Activated naive CD4-positive, alpha-beta T cell treated with anti-CD3 and anti-CD28 coated beads, Interleukin-2, amount 50 U/mL, for 72 hours (primary cell): ENCODE measurements around the gene AFTPH. TPM values are rescaled to one million over a fixed set of nuclear protein-coding genes. Genes with fewer than 3 reads are reported as not detected.
A peak's percentile ranks its signal among the peaks of the same experiment; 100 is the strongest.

ENCODE experiments used
- ATAC-seq, 2 donors: fragments of 150-1000 bp; cut with Tn5 transposase; 2 replicates each; pipeline ENCODE4 v1.10.0; 2021; ENCODE audit warnings: mild to moderate bottlenecking in 2 of 2, moderate library complexity in 2 of 2
- DNase-seq, 2 donors: peaks; one replicate each; pipeline ENCODE4 v3.0.0; 2021 to 2022; ENCODE audit warnings: low spot score in 2 of 2
- H3K27ac Mint-ChIP-seq, 2 donors: one replicate each; pipeline ENCODE4 v1.8.0; 2022; ENCODE audit warnings: mild to moderate bottlenecking in 2 of 2, mixed read lengths in 2 of 2
- H3K36me3 Mint-ChIP-seq, 2 donors: one replicate each; pipeline ENCODE4 v1.8.0; 2022; ENCODE audit warnings: mixed read lengths in 2 of 2
- H3K9me3 Mint-ChIP-seq, 2 donors: one replicate each; pipeline ENCODE4 v1.8.0; 2022; ENCODE audit warnings: mixed read lengths in 2 of 2
- total RNA-seq, 2 donors: library from RNA; stranded (reverse); gene quantifications; one replicate each; pipeline ENCODE4 v1.2.3, GENCODE V29; 2022

Gene AFTPH
- total RNA-seq, 2 donors from 2014 or later, result 34.1 to 48.5 TPM

DNA sequence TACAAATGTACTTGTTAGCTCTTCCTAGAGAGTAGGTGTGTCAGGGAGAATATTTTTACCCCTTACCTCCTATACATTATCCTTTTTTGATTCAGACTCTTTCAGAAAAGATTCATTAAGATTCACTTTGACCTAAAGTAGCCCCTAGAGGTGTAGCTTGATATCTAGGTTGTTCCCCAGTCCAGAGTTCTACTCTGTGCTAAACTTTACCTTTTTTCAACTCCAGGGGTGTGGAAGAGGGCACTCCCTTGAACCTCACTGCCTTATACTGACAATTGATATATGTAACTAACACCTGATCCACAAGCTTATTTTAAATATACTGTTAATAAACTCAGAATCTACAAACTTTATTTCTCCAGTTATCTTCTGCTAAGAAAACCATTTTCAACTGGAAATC is 30.0 kb downstream of the AFTPH start:
- Mint-ChIP-seq H3K27ac (no peak overlapping the region), H3K36me3 (peaks cover 8 to 11% of the 10 kb centered on the region in 2 donors), H3K9me3 (no peaks in the 10 kb centered on the region)
- no peak for DNase-seq
- ATAC-seq, result no peak

DNA sequence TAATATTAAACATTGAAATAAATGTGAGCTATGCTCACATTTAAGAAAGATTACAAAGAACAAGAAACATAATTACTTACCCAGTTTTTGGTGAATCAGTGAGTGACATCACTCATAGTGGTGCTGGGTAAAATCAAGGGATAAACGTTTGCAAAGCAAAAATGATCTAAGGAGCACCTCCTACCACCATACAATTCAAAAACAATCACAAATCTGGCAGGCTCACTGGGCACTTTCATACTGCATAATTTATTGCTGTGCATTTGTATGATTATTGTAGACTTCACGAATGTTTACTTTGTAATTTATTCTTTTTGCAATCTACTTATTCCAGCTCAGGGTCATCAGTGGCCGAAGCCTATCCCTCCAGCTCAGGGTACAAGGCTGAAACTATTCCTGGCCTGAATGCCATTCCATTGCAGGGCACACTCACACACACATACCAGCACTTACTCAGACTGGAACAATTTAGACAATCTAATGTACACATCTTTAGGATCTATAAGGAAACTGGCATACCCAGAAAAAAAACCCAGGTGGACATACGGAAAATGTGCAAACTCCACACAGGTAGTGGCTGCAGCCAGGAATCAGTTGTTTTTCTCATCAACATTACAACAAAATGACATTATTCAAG is 34.4 kb downstream of the AFTPH start:
- no peak for DNase-seq
- no peaks in the 10 kb centered on the region for H3K36me3 Mint-ChIP-seq
- no peak overlapping the region for H3K27ac Mint-ChIP-seq
- no peaks in the 10 kb centered on the region for H3K9me3 Mint-ChIP-seq
- ATAC-seq, result no peak

DNA sequence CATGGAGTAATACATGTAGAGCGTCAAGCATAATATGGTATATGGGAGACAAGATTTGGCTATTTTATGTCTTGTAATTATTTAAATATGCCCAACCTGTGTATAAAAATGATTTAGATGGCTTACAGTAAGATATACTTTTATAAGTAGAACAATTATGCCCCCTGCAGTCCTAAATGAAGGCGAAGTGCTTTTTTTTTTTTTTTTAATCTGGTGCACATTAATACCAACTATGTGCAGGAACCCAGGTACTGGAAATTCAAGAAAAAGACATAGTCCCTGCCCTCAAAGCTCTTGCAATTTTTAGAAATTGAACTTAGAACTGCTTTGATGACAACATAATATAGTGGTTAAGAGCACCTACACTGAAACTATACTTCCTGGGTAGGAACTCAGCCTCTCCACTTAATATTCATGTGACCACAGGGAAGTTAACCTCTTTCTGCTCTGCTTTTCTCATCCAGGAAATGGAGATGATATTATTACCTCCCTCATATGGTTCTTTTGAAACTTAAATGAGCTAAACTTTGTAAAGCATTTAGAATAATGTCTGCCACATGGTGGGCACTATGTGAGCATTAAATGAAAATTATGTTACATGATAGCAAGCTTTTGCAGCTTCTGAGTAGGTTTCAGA is 38.1 kb downstream of the AFTPH start:
- ATAC-seq, result peak; percentile 44 to 61
- H3K27ac Mint-ChIP-seq, result no peak overlapping the region
- no peaks in the 10 kb centered on the region for H3K36me3 Mint-ChIP-seq
- no peaks in the 10 kb centered on the region for H3K9me3 Mint-ChIP-seq
- DNase-seq, result no peak

DNA sequence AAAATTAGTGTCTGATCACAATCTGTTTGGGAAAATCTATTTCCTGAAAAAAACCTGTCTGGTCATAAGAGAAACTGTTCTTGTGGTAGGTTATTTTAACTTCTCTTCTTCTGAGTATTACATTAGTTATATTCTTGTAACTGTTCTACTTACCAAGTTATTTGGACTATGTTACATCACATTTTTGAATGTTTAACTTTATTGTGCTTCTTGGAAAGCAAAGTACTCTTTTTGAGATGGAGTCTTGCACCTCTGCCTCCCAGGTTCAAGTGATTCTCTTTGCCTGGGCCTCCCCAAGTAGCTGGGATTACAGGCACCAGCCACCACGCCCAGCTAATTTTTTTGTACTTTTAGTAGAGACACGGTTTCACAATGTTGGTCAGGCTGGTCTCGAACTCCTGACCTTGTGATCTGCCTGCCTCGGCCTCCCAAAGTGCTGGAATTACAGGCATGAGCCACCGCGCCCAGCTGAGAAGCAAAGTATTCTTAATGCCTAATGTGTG is 39.4 kb downstream of the AFTPH start:
- ATAC-seq (no peak), DNase-seq (no peak)
- no peak overlapping the region for H3K27ac Mint-ChIP-seq
- H3K36me3 Mint-ChIP-seq, result no peaks in the 10 kb centered on the region
- no peaks in the 10 kb centered on the region for H3K9me3 Mint-ChIP-seq

DNA sequence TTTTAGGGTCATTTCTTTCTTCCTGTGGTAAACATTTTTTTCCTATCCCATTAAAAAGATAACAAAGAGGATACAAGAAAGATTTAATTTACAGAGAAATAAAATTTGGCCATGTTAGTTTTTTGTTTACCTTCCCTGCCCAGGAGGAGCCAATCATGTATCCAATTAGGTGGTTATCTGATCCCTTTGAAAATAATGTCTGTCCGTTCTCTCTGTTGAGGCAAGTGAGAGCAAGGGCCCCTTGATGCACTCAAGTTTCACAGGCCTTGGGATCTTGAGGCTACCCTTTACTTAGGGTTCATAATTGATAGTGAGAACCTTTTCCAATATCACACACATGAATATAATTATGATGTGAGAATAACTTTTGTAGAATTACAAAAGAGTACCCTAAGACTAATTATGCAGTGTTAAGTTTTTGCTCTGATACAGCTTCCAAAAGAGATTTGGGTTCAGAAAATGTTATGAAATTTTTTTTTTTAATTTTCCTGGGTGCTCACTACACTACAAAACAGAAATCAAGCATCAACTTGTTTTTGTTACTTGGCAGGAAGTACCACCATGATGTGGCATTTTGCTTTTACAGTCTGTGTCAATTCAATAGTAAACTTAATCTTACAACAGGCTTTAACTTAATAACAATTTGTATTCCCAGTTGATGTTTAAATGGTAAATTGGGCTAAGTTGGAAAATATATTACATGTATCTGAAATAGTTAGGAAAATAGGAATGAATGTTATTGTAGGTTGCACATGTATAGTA is 42.0 kb downstream of the AFTPH start:
- no peak for ATAC-seq
- H3K36me3 Mint-ChIP-seq, result no peaks in the 10 kb centered on the region
- no peak for DNase-seq
- peak overlapping the region in 1 of 2 donors; percentile 1 for H3K27ac Mint-ChIP-seq
- no peaks in the 10 kb centered on the region for H3K9me3 Mint-ChIP-seq

DNA sequence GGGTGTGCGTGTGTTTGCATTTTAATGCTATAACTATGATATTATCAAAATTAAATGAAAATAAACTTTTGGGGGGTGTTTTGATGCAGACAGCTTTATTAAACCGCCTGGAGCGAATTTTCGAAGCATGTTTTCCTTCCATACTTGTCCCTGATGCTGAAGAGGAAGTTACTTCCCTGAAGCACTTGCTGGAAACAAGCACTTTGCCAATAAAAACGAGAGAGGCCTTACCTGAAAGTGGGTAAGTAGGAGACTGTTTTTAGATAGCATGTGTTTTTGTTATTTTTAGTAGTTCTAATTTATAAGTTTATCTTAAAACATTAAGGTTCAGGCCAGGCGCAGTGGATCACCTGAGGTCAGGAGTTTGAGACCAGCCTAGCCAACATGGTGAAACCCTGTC is 43.3 kb downstream of the AFTPH start:
- no peaks in the 10 kb centered on the region for H3K9me3 Mint-ChIP-seq
- H3K27ac Mint-ChIP-seq, result no peak overlapping the region
- no peaks in the 10 kb centered on the region for H3K36me3 Mint-ChIP-seq
- no peak for ATAC-seq
- no peak for DNase-seq

DNA sequence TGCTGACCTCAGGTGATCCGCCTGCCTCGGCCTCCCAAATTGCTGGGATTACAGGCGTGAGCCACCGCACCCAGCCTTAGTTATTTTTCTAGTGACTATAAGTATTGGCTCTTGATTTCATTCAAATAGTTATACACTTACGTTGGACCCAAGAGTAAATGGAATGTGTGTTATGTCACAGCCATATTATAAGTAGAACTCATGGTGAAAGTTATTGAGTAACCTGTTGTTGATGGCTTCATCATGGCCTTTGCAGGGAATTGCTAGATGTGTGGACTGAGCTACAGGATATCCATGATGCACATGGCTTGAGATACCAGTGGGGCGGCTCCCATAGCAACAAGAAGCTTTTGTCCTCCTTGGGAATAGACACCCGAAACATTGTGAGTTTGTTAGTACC is 44.7 kb downstream of the AFTPH start:
- ATAC-seq, result no peak
- H3K27ac Mint-ChIP-seq, result no peak overlapping the region
- no peaks in the 10 kb centered on the region for H3K36me3 Mint-ChIP-seq

DNA sequence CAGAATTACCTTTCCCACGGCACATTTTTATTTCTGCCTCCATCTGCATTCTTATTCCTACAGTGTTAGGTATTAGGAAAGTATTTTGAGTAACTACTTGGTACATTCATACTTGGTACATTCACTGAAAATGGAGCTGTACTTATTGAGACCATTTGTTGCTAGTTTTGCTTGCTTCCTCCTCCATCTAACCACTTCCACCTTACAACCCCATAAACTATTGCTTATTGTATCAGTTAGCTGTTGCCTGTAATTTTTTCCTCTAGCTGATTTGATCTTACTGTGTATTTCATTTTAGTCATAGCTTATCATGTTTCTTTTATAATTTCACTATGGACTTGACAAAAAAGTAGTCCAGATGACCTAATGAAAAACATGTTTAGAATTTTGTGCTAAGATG is 50.7 kb downstream of the AFTPH start:
- DNase-seq, result no peak
- H3K27ac Mint-ChIP-seq, result peak overlapping the region in 1 of 2 donors; percentile 11
- ATAC-seq, result no peak
- H3K9me3 Mint-ChIP-seq, result no peaks in the 10 kb centered on the region
- no peaks in the 10 kb centered on the region for H3K36me3 Mint-ChIP-seq

More for the DNA sequence above, 44.7 kb downstream of the AFTPH start:
- H3K9me3 Mint-ChIP-seq, result no peaks in the 10 kb centered on the region
- DNase-seq, result no peak

DNA sequence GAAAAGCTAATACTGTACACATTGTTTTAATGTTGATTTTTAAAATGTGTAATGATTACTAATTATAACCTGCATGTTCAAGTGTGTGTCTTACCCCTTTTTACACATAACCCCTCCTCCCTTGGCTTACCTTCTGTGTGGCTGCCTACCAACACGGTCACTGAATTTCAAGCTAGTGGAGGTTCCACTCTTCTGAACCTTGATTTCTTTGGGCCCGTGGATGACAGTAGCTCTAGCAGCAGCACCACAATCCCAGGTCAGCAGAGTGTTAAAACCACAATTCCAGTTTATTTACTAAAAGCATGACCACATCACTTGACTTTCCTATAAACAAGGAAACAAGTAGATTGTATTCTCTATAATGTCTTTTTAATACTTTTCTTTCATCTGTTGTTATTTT is 56.9 kb downstream of the AFTPH start:
- peaks cover 3 to 6% of the 10 kb centered on the region in 2 donors for H3K36me3 Mint-ChIP-seq
- no peak for ATAC-seq
- DNase-seq, result no peak
- no peaks in the 10 kb centered on the region for H3K9me3 Mint-ChIP-seq
- H3K27ac Mint-ChIP-seq, result no peak overlapping the region

DNA sequence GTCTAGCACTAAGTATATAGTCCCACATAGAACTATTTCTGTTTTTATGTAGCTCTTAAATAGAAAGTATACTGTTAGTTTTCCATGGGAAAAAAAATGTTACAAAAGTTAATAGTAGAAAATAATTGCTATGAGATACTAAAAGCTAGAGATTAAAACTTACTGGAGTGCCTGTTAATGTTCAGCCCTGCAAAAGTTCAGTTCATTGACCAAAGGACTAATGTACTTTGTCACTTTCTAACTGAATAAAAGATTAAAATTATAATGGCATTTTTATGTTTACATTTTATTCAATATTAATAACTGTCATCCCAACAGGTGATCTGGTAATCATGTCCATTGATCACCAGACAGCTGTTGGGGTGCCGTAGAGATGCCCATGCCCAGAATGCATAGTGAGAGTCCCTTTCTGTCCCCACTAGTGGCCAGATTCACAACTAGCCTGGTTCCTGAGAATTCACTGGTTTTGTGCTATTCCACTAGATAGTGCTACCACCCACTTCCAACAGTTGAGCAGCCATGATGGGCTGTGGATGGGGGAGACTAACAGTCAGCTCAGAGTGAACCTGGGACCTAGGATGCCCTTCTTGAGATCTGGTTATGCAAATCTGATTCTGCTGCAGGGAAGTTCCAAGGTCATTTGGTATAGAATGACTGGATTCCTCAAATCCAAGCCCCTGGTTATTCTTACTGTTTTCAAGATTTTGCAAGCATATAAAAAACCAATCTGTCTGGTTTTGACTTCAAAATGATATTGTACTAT is 57.8 kb downstream of the AFTPH start:
- Mint-ChIP-seq H3K36me3 (peaks cover 4 to 6% of the 10 kb centered on the region in 2 donors), H3K27ac (no peak overlapping the region), H3K9me3 (no peaks in the 10 kb centered on the region)
- peak in 1 of 2 donors; percentile 45 for ATAC-seq
- no peak for DNase-seq

DNA sequence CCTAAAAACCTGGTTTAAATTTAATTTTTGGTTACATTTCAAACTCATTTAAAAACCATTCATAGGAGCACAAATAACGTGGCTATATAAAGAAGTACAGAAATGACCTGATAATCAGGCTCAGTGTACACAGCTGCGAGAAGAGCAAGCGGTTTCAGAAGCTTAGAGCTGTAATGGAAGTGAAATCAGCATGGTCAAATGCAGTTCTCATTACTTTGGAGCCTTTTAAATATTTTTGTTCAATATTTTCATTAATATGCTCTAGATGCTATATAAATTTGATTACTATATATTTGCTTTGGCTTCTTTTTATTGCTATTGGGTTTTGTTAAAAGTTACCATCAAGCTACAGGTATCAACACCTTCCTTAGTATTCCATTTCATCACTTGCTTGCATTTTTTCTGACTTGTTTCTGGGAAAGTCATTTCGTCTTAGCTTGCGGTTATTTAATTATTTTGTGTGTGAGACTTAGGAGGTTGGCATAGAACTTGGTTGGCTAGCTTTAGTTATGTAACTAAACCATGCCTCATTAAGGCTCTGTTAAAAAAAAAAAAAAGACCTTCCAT is 58.7 kb downstream of the AFTPH start:
- ATAC-seq (no peak), DNase-seq (no peak)
- Mint-ChIP-seq H3K27ac (no peak overlapping the region), H3K9me3 (no peaks in the 10 kb centered on the region), H3K36me3 (peaks cover 4 to 6% of the 10 kb centered on the region in 2 donors)

DNA sequence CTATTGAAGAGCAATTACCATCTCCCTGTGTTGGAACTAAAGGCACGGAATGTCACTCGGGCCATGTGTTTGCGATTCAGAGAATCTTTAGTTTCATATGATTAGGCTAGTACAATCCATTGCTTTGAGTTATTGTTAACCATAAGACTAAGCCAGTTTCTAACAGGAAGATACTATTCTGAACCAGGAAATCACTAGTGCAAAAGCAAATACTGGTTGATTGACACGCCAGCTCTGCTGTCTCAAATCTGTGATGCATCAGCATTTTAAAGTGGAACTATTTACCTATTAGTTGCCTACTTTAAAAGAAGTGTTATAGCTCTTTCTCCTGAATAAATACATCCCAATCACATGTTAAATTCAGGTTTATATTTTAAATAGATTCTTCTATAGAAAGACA is 61.9 kb downstream of the AFTPH start:
- no peaks in the 10 kb centered on the region for H3K9me3 Mint-ChIP-seq
- DNase-seq (no peak), ATAC-seq (no peak)
- no peak overlapping the region for H3K27ac Mint-ChIP-seq
- H3K36me3 Mint-ChIP-seq, result peaks cover 4 to 6% of the 10 kb centered on the region in 2 donors

DNA sequence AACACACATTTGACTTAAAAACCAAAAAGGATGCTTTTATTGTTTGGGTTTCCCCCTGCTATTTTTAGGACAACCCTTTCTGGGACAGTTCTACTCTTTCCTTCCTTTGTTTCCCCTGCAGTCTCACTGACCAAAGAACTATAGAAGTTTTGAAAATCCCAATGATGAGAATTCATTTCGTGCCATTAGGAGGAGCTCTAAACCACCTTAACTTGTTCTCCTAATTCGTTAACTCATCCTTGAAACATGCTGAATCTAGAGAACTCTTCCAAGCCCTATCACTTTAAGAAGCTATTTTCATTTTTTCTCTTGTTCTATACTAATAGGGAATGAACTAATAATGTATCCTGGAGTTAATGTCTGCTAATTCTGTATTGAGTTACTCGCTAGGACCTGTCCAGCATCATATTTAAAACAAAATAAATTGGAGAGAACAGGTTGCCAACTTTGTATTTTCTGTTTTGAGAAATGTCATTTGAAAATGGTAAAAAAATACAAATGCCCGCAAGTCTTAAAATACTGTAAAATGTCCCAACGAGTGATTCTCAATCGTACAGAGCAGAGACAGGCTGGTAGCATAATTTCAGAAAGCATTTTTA is 62.9 kb downstream of the AFTPH start:
- no peak for ATAC-seq
- no peak for DNase-seq
- H3K36me3 Mint-ChIP-seq, result peaks cover 4 to 6% of the 10 kb centered on the region in 2 donors
- H3K27ac Mint-ChIP-seq, result no peak overlapping the region
- H3K9me3 Mint-ChIP-seq, result no peaks in the 10 kb centered on the region

DNA sequence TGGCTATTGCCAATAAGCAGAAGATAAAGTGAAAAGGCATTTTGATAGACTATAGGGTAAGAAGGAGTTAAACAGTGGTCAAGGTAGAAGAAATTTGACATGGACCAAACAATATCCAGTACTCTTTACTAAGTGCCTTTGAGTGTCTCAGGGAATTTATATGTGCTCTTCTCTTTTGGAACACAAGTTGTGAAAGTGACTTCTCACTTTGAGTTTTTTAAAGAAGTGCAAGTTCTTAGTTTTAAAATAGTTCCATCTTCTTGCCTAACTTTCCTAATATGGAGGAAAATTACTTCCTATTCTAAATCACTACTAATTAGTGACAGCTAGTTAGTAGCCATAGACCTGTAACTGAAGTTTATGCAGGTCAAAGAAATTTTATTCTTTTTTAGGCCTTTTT is 63.4 kb downstream of the AFTPH start:
- ATAC-seq (no peak), DNase-seq (no peak)
- Mint-ChIP-seq H3K36me3 (peaks cover 4 to 6% of the 10 kb centered on the region in 2 donors), H3K27ac (no peak overlapping the region), H3K9me3 (no peaks in the 10 kb centered on the region)

DNA sequence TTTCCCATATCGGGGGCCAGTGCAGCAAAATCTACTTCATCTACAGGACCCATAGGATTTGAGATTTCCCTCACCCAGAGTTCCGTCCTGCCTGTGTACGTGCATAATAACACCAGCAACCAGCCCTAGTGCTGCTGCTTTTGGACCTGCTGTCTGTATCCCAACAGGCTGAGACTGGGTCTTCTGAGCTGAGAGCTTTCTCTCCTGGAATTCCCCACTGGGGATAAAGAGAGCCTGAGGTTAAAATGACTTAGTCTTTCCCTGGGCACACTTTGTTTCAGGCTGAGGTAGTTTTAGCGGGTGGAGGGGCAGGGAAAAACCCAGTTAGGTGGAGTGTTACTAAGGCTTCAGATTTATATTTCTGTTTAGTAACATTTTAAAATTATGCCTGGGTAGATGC is 67.1 kb downstream of the AFTPH start:
- peak overlapping the region in 1 of 2 donors; percentile 68 for H3K27ac Mint-ChIP-seq
- no peaks in the 10 kb centered on the region for H3K9me3 Mint-ChIP-seq
- DNase-seq, result no peak
- no peaks in the 10 kb centered on the region for H3K36me3 Mint-ChIP-seq
- peak; percentile 30 to 92 for ATAC-seq

DNA sequence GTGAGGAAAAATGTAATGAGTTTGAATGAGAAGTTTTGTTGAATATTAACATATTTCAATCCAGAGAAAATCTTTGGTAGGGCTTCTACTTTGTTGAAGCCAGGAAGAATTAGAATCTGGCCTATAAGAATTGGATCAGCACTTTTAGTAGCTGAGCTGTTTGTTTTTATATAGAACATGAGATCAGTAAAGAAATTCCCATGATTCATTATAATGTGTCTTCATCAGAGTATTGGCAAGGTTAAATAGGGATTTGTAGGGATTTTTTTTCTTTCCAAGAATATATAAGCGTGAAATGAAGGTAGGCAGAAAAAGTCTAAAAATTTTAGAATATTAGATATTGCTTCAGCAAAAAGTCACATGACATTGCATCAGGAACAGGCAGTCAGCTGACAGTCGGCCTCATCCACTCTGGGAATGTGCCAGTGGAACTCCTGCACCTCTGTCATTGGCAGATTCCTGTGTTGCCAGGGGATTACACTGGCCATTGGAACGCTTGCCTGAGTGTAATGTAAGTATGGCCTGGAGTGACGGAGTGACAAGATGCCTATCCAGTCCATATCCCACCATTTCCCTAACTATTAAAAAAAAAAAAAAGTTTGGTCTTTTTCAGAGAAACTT is 69.0 kb downstream of the AFTPH start:
- Mint-ChIP-seq H3K27ac (no peak overlapping the region), H3K36me3 (no peaks in the 10 kb centered on the region), H3K9me3 (no peaks in the 10 kb centered on the region)
- DNase-seq, result no peak
- ATAC-seq, result no peak
